ENCODE data around the gene KLK1. TPM values are rescaled to one million over a fixed set of nuclear protein-coding genes. Genes with fewer than 3 reads are reported as not detected.
"Not testable (repeated sequence)": the region's sequence is repeated elsewhere in the genome, so short reads cannot be mapped to it uniquely, and the experiment has no call there.

The KLK1 gene
- total and polyA plus RNA-seq, 8 donors: 4.1 to 55.0 (median 6.9) TPM; not detected in 3

GRCh38 chr19:50785329-50785728, 38.3 kb downstream of the KLK1 start:
- Histone ChIP-seq H3K4me1 (peaks cover 0 to 10% (median 3%) of the 10 kb centered on the region in 4 donors), H3K36me3 (no peaks in the 10 kb centered on the region), H3K4me3 (no peak overlapping the region), H3K27ac (no peak overlapping the region), H3K9me3 (no peaks in the 10 kb centered on the region), H3K27me3 (peaks cover 3 to 44% (median 22%) of the 10 kb centered on the region in 3 donors)
- intact Hi-C loops (cut with DNase I; ENCODE audit: low total_unique reads): no loop called here
- no peak for DNase-seq
- TF ChIP-seq POLR2A (IDR thresholded peaks at IDR 0.05): no peak
- 82 to 89% (median 87%) methylated on average over 12 of the region's 12 CpGs for WGBS, 5 donors

- no peaks in the 10 kb centered on the region for H3K9me3 ChIP-seq
- H3K4me3 ChIP-seq: no peak overlapping the region
- DNase-seq: no peak
- intact Hi-C loops (cut with DNase I; ENCODE audit: low total_unique reads): no loop called here
- H3K36me3 ChIP-seq: no peaks in the 10 kb centered on the region
- H3K27ac ChIP-seq: no peak overlapping the region
- TF ChIP-seq POLR2A (IDR thresholded peaks at IDR 0.05) (no peak), EP300 (IDR thresholded peaks at IDR 0.05) (no peak), POLR2AphosphoS5 (IDR thresholded peaks at IDR 0.05) (no peak), CTCF (IDR thresholded peaks at IDR 0.05) (no peak)
- peaks cover 0 to 10% (median 3%) of the 10 kb centered on the region in 4 donors for H3K4me1 ChIP-seq
- 92 to 99% (median 94%) methylated on average over 3 of the region's 3 CpGs for WGBS, 5 donors
- peaks cover 3 to 50% (median 28%) of the 10 kb centered on the region in 3 donors for H3K27me3 ChIP-seq
These were observed 38.9 kb downstream of the KLK1 start for GRCh38 chr19:50784710-50785109.

DNA sequence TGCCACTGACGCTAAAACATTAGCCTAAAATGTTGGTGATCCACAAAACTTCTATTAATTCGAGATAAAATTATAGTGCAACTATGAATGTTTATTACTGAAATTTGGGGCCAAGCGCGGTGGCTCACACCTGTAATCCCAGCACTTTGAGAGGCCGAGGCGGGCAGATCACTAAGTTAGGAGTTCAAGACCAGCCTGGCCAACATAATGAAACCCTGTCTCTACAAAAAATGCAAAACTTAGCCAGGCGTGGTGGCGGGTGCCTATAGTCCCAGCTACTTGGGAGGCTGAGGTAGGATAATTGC, 39.8 kb downstream of the KLK1 start:
- H3K4me1 ChIP-seq: peaks cover 0 to 10% (median 3%) of the 10 kb centered on the region in 4 donors
- H3K4me3 ChIP-seq; DNase-seq; H3K36me3 ChIP-seq; H3K9me3 ChIP-seq; H3K27ac ChIP-seq; intact Hi-C loops (cut with DNase I; ENCODE audit: low total_unique reads): not testable (repeated sequence)
- WGBS, 5 donors: 30 to 36% (median 34%) methylated on average over 8 of the region's 8 CpGs
- H3K27me3 ChIP-seq: peaks cover 3 to 59% (median 37%) of the 10 kb centered on the region in 3 donors

DNA sequence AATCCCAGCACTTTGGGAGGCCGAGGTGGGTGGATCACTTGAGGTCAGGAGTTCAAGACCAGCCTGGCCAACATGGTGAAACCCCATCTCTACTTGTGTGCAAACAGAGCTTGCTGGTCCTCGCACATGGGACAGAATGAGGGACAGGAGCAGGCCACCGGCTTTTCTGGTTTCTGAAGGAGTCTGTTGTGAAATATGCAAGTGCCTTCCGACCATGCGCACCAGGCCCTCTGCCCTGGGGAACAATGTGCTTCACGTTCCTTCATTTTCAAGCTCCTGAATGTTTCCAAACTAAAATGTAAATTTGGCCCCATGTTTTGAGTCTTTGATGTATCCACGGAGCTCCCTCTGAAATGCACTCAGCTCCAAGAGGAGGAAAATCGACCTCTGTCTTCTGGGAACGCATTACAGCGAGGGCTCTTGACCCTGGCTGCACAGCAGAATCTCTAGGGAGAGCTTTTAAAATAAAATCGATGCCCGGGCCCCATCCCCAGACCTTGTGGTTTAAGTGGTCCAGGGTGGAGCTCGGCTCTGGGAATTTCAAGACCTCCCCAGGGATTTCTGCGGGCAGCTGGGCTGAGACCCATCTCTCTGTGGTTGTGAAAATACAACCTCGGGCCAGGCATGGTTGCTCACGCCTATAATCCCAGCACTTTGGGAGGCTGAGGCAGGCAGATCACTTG, 42.7 kb downstream of the KLK1 start:
- WGBS, 5 donors: 62 to 66% (median 64%) methylated on average over 15 to 16 of the region's 16 CpGs
- Histone ChIP-seq H3K4me1 (peaks cover 0 to 10% (median 3%) of the 10 kb centered on the region in 4 donors), H3K27ac (no peak overlapping the region), H3K36me3 (no peaks in the 10 kb centered on the region), H3K4me3 (no peak overlapping the region), H3K9me3 (peaks cover 0 to 9% (median 8%) of the 10 kb centered on the region in 4 donors), H3K27me3 (peaks cover 3 to 81% (median 59%) of the 10 kb centered on the region in 3 donors)
- TF ChIP-seq CTCF (IDR thresholded peaks at IDR 0.05): no peak
- TF ChIP-seq EP300 (IDR thresholded peaks at IDR 0.05): no peak
- no peak for DNase-seq
- intact Hi-C loops (cut with DNase I; ENCODE audit: low total_unique reads): no loop called here

DNA sequence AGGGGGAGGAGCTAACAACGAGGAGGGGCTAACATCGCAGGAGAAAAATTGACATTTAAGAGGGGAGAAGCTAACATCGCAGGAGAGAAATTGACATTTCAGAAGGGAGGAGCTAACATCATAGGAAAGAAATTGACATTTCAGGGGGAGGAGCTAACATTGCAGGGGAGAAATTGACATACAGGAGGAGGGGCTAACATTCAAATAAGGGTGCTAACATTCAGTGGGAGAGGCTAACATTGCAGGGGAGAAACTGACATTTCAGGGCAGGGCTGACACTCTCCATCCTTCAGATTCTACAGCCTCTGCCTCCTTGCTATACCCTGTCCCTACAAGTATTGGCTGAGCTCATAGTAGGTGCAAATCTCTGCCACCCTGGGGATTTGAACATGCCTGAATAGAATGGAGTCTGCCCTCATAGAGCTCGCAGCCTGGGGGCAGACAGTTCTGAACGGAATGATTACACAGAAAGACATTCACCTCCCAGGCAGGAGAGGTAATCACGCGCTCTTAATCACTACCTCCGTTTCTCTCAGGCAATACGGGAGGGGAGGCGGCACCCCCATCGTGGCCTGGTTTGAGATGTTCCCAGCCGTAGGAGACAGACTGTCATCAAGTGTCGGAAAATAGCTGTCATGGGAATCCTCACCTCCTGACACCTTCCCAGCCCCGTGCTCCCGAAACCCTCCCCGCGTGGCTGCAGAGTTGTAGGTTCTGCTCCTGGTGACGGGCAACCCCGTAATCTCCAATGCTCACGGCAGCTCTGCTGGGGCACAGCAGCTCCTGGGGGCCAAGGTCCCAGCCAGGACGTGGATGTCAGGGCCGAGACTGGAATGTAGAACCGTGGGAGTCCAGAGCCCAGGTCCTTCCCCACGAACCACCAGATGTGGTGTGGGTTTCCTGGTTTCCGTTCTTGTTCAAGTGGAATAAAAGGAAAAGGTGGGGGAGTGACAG, 43.8 kb downstream of the KLK1 start:
- no peak for DNase-seq
- intact Hi-C loops (cut with DNase I; ENCODE audit: low total_unique reads): no loop called here
- TF ChIP-seq POLR2A (IDR thresholded peaks at IDR 0.05) (no peak), CTCF (IDR thresholded peaks at IDR 0.05) (no peak), POLR2AphosphoS5 (IDR thresholded peaks at IDR 0.05) (no peak), EP300 (IDR thresholded peaks at IDR 0.05) (no peak)
- H3K4me3 ChIP-seq: no peak overlapping the region
- peaks cover 0 to 10% (median 3%) of the 10 kb centered on the region in 4 donors for H3K4me1 ChIP-seq
- no peak overlapping the region for H3K27ac ChIP-seq
- peaks cover 0 to 9% (median 8%) of the 10 kb centered on the region in 4 donors for H3K9me3 ChIP-seq
- no peaks in the 10 kb centered on the region for H3K36me3 ChIP-seq
- peaks cover 3 to 86% (median 59%) of the 10 kb centered on the region in 3 donors for H3K27me3 ChIP-seq
- 42 to 51% (median 48%) methylated on average over 22 to 25 of the region's 25 CpGs for WGBS, 5 donors

Measured in stomach (tissue), 9 donors.